Loucy (cell line): ENCODE data around the gene HSD17B12.
"Not testable (repeated sequence)": the region's sequence is repeated elsewhere in the genome, so short reads cannot be mapped to it uniquely, and the experiment has no call there.

Experiments used
- H2AFZ ChIP-seq: fragments of 200-600 bp; sonication (generic); 2 replicates; pipeline ENCODE4 v1.6.0; 2016; ENCODE audit warnings: antibody characterized with exemption, mild to moderate bottlenecking, low read length, moderate library complexity
- H3F3A ChIP-seq: fragments of 200-600 bp; 2 replicates; pipeline ENCODE4 v1.6.0; 2016; ENCODE audit warnings: antibody characterized with exemption, low read depth, mild to moderate bottlenecking
- H3K27me3 ChIP-seq: fragments of 200-600 bp; sonication (generic); 2 replicates; pipeline ENCODE4 v1.6.1; 2014; ENCODE audit warnings: low read length, mild to moderate bottlenecking; ENCODE audit not compliant: insufficient read depth, poor library complexity, severe bottlenecking
- H3K36me3 ChIP-seq: fragments of 200-600 bp; sonication (generic); 2 replicates; pipeline ENCODE4 v1.6.1; 2016; ENCODE audit warnings: low read length; ENCODE audit not compliant: insufficient read depth
- H3K4me1 ChIP-seq: fragments of 200-600 bp; sonication (generic); 2 replicates; pipeline ENCODE4 v1.5.1; 2014; ENCODE audit warnings: low read length, mild to moderate bottlenecking; ENCODE audit not compliant: insufficient read depth, poor library complexity, severe bottlenecking
- H3K4me2 ChIP-seq: fragments of 200-600 bp; sonication (generic); 2 replicates; pipeline ENCODE4 v1.6.0; 2014; ENCODE audit warnings: antibody characterized with exemption, low read length, low read depth, mild to moderate bottlenecking; ENCODE audit not compliant: poor library complexity, severe bottlenecking
- H3K4me3 ChIP-seq: fragments of 200-600 bp; sonication (generic); 2 replicates; pipeline ENCODE4 v1.5.1; 2014; ENCODE audit warnings: low read length, mild to moderate bottlenecking, mixed read lengths; ENCODE audit not compliant: poor library complexity, severe bottlenecking
- H3K79me2 ChIP-seq: fragments of 200-600 bp; sonication (generic); 2 replicates; pipeline ENCODE4 v1.6.1; 2014; ENCODE audit warnings: low read length; ENCODE audit not compliant: insufficient read depth
- H3K9ac ChIP-seq: fragments of 200-600 bp; sonication (generic); 2 replicates; pipeline ENCODE4 v1.6.0; 2014; ENCODE audit warnings: mild to moderate bottlenecking, low read depth, low read length, moderate library complexity; ENCODE audit not compliant: poor library complexity, severe bottlenecking
- H3K9me2 ChIP-seq: fragments of 200-600 bp; sonication (generic); replicated peaks from 2 replicates; pipeline ENCODE4 v1.6.1; 2016; ENCODE audit warnings: low read depth, low read length, mixed read lengths
- H3K9me3 ChIP-seq: fragments of 200-600 bp; sonication (generic); 2 replicates; pipeline ENCODE4 v1.6.1; 2014; ENCODE audit warnings: mild to moderate bottlenecking, antibody characterized with exemption, low read length, low read depth; ENCODE audit not compliant: insufficient read depth
- H4K20me1 ChIP-seq: fragments of 200-600 bp; sonication (generic); 2 replicates; pipeline ENCODE4 v1.6.0; 2014; ENCODE audit warnings: antibody characterized with exemption, low read length, mild to moderate bottlenecking; ENCODE audit not compliant: insufficient read depth, poor library complexity, severe bottlenecking
- CTCF ChIP-seq: fragments of 200-600 bp; sonication (generic); conservative IDR thresholded peaks from 2 replicates; pipeline ENCODE4 v1.5.1; 2014; ENCODE audit warnings: mild to moderate bottlenecking, antibody characterized with exemption, low read length
- EZH2phosphoT487 ChIP-seq: fragments of 200-600 bp; IDR thresholded peaks from 2 replicates; pipeline ENCODE4 v1.6.1; 2018; ENCODE audit warnings: antibody characterized with exemption, mild to moderate bottlenecking, moderate library complexity, borderline replicate concordance

HSD17B12 gene

GRCh38 chr11:43681401-43681942, 934 bp downstream of the HSD17B12 start:
- peak overlapping the region; percentile 86 for H3K4me3 ChIP-seq

GRCh38 chr11:43682081-43682480, 1.5 kb downstream of the HSD17B12 start:
- not testable (repeated sequence) for H3K36me3 ChIP-seq, H3K9me2 ChIP-seq, H3K27me3 ChIP-seq, H3F3A ChIP-seq, H4K20me1 ChIP-seq, H3K9me3 ChIP-seq
- peaks cover 39% of the 10 kb centered on the region for H3K79me2 ChIP-seq
- H3K9ac ChIP-seq: peak overlapping the region; percentile 84
- peak overlapping the region; percentile 91; the same call in 1 of the 2 replicates for H2AFZ ChIP-seq
- H3K4me2 ChIP-seq: peak overlapping the region; percentile 97
- H3K4me3 ChIP-seq: peak overlapping the region; percentile 86
- H3K4me1 ChIP-seq: peaks cover 40% of the 10 kb centered on the region

More at GRCh38 chr11:43681401-43681942, 934 bp downstream of the HSD17B12 start:
- H3K9me3 ChIP-seq: no peaks in the 10 kb centered on the region
- peak overlapping the region; percentile 84 for H3K9ac ChIP-seq
- H3K4me1 ChIP-seq: peaks cover 35% of the 10 kb centered on the region
- TF ChIP-seq CTCF (no peak), EZH2phosphoT487 (no peak)
- H3K36me3 ChIP-seq: no peaks in the 10 kb centered on the region
- H3K79me2 ChIP-seq: peaks cover 37% of the 10 kb centered on the region
- peak overlapping the region; percentile 91 for H2AFZ ChIP-seq
- no peaks in the 10 kb centered on the region for H3K27me3 ChIP-seq
- H4K20me1 ChIP-seq: peaks cover 8% of the 10 kb centered on the region
- H3K9me2 ChIP-seq: no peaks in the 10 kb centered on the region
- H3K4me2 ChIP-seq: peak overlapping the region; percentile 97
- H3F3A ChIP-seq: peaks cover 2% of the 10 kb centered on the region; the same call in 1 of the 2 replicates

GRCh38 chr11:43685440-43685839, 4.9 kb downstream of the HSD17B12 start:
- Histone ChIP-seq H3K36me3 (no peaks in the 10 kb centered on the region), H3F3A (no peaks in the 10 kb centered on the region; the same call in 1 of the 2 replicates)

More at GRCh38 chr11:43685440-43685839, 4.9 kb downstream of the HSD17B12 start:
- H2AFZ ChIP-seq: no peak overlapping the region
- no peaks in the 10 kb centered on the region for H3K27me3 ChIP-seq
- H3K9me2 ChIP-seq: no peaks in the 10 kb centered on the region
- H3K9me3 ChIP-seq: no peaks in the 10 kb centered on the region
- peak overlapping the region; percentile 9 for H3K4me3 ChIP-seq
- TF ChIP-seq CTCF: peak; percentile 49
- TF ChIP-seq EZH2phosphoT487: no peak
- peaks cover 51% of the 10 kb centered on the region for H3K4me1 ChIP-seq
- H3K9ac ChIP-seq: no peak overlapping the region
- H3K4me2 ChIP-seq: peak overlapping the region; percentile 78
- peaks cover 49% of the 10 kb centered on the region for H3K79me2 ChIP-seq
- peaks cover 8% of the 10 kb centered on the region for H4K20me1 ChIP-seq
